Measurements from ENCODE around the gene FTSJ1.

- TF ChIP-seq, protein P1, sequence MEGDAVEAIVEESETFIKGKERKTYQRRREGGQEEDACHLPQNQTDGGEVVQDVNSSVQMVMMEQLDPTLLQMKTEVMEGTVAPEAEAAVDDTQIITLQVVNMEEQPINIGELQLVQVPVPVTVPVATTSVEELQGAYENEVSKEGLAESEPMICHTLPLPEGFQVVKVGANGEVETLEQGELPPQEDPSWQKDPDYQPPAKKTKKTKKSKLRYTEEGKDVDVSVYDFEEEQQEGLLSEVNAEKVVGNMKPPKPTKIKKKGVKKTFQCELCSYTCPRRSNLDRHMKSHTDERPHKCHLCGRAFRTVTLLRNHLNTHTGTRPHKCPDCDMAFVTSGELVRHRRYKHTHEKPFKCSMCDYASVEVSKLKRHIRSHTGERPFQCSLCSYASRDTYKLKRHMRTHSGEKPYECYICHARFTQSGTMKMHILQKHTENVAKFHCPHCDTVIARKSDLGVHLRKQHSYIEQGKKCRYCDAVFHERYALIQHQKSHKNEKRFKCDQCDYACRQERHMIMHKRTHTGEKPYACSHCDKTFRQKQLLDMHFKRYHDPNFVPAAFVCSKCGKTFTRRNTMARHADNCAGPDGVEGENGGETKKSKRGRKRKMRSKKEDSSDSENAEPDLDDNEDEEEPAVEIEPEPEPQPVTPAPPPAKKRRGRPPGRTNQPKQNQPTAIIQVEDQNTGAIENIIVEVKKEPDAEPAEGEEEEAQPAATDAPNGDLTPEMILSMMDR (IDR thresholded peaks at IDR 0.05; ENCODE audit: control extremely low read depth in 1 of 3, insufficient read depth in 1 of 3, low read depth in 1 of 3, low read length in 3 of 3) = peak in 2 of 3 experiments; percentile 52 to 62; a peak in 3 of 4 replicates
- TF ChIP-seq BACH1 (IDR thresholded peaks at IDR 0.05; ENCODE audit: low read length) = no peak
- TF ChIP-seq EGR1 (IDR thresholded peaks at IDR 0.05; ENCODE audit: borderline replicate concordance, low read depth, low read length) = no peak
- 0 out of 2 replicates have a peak, but pooled peaks have one; percentile 27 for TF ChIP-seq YY1 (IDR thresholded peaks at IDR 0.05; ENCODE audit: low read depth, low read length)
- no peak for TF ChIP-seq SP4 (IDR thresholded peaks at IDR 0.05; ENCODE audit: low read length)
- TF ChIP-seq TEAD4 (IDR thresholded peaks at IDR 0.05; ENCODE audit: low read depth, low read length) = no peak
- TF ChIP-seq USF2 (IDR thresholded peaks at IDR 0.05; ENCODE audit: low read length) = no peak
Measured at GRCh38 chrX:48493890-48494364, 17.9 kb downstream of the FTSJ1 start.

Data from H1 (cell line).